Endodermal cell (in vitro differentiated cells): ENCODE data around the gene INHBB. TPM values are rescaled to one million over a fixed set of nuclear protein-coding genes. Genes with fewer than 3 reads are reported as not detected.

Source experiments
- DNase-seq: peaks from one replicate; pipeline ENCODE4 v3.0.0-alpha.2; 2017
- H3K27ac ChIP-seq: 2 replicates; pipeline ENCODE4 v1.5.1; 2013; ENCODE audit warnings: mild to moderate bottlenecking, low read depth, low read length, moderate library complexity
- H3K27me3 ChIP-seq: 2 replicates; pipeline ENCODE4 v1.6.1; 2013; ENCODE audit warnings: mild to moderate bottlenecking, low read length, moderate library complexity; ENCODE audit not compliant: insufficient read depth, control insufficient read depth, poor library complexity, severe bottlenecking
- H3K36me3 ChIP-seq: 2 replicates; pipeline ENCODE4 v1.7.0; 2013; ENCODE audit warnings: mild to moderate bottlenecking, low read length, moderate library complexity; ENCODE audit not compliant: control insufficient read depth, insufficient read depth
- H3K4me1 ChIP-seq: one replicate; pipeline ENCODE4 v1.7.0; 2013; ENCODE audit warnings: low read length; ENCODE audit not compliant: control insufficient read depth, insufficient read depth
- H3K4me3 ChIP-seq: 2 replicates; pipeline ENCODE4 v1.5.1; 2013; ENCODE audit warnings: mild to moderate bottlenecking, low read length, moderate library complexity
- H3K9ac ChIP-seq: 2 replicates; pipeline ENCODE4 v1.6.1; 2013; ENCODE audit warnings: mild to moderate bottlenecking, low read length, moderate library complexity; ENCODE audit not compliant: poor library complexity, severe bottlenecking; ENCODE audit errors: extremely low read depth
- H3K9me3 ChIP-seq: 2 replicates; pipeline ENCODE4 v1.6.1; 2013; ENCODE audit warnings: mild to moderate bottlenecking, low read length, moderate library complexity; ENCODE audit not compliant: control insufficient read depth
- H3K27ac Mint-ChIP-seq: 2 replicates; pipeline ENCODE4 v1.8.0; 2020; ENCODE audit warnings: mixed read lengths
- H3K27me3 Mint-ChIP-seq: 2 replicates; pipeline ENCODE4 v1.8.0; 2021; ENCODE audit warnings: mild to moderate bottlenecking, mixed read lengths; ENCODE audit not compliant: insufficient read depth
- H3K36me3 Mint-ChIP-seq: 2 replicates; pipeline ENCODE4 v1.8.0; 2020; ENCODE audit warnings: low read depth, mixed read lengths
- H3K4me1 Mint-ChIP-seq: 2 replicates; pipeline ENCODE4 v1.8.0; 2020; ENCODE audit warnings: mixed read lengths
- H3K4me3 Mint-ChIP-seq: 2 replicates; pipeline ENCODE4 v1.8.0; 2020; ENCODE audit warnings: mild to moderate bottlenecking, moderate library complexity, mixed read lengths
- H3K9me3 Mint-ChIP-seq: 2 replicates; pipeline ENCODE4 v1.8.0; 2020; ENCODE audit warnings: mild to moderate bottlenecking, mixed read lengths
- CTCF ChIP-seq: fragments of 200-600 bp; sonication (generic); conservative IDR thresholded peaks from 2 replicates; pipeline ENCODE4 v1.5.0; 2021; ENCODE audit warnings: antibody characterized with exemption, mild to moderate bottlenecking
- WGBS, 2 experiments: methylation state at CpG; one replicate each; pipeline versions ENCODE4 v1.1.5 to v1.1.7; 2013; ENCODE audit warnings: missing lambda C conversion rate in 2 of 2, mixed read lengths in 1 of 2; ENCODE audit not compliant: insufficient coverage in 1 of 2, insufficient read length in 1 of 2; 5-methylcytosine and 5-hydroxymethylcytosine counted together
- total RNA-seq, 2 donors: library from RNA; stranded (reverse); fragmentation: NEBNext Ultra II Directional in 1 of 2; extraction: Animal tissue kit (Norgen Biotek cat#: 25700) in 1 of 2; gene quantifications; 2 replicates in 1 of 2; 3 replicates in 1 of 2; pipeline ENCODE4 v1.2.1, GENCODE V29; 2021

Gene INHBB
- total RNA-seq, 2 donors from 2014 or later: not detected

GRCh38 chr2:120376679-120377640, 31.0 kb downstream of the INHBB start:
- 83 to 85% methylated on average over 13 to 19 of the region's 19 CpGs for WGBS, 2 experiments
- H3K27ac ChIP-seq: no peak overlapping the region
- no peak overlapping the region for H3K9ac ChIP-seq
- no peak overlapping the region for H3K4me3 ChIP-seq
- no peak overlapping the region for H3K4me3 Mint-ChIP-seq
- no peak for TF ChIP-seq CTCF
- peaks cover 6% of the 10 kb centered on the region for H3K4me1 Mint-ChIP-seq
- no peak overlapping the region for H3K27ac Mint-ChIP-seq
- no peak for DNase-seq
- no peaks in the 10 kb centered on the region for H3K9me3 ChIP-seq
- no peaks in the 10 kb centered on the region for H3K36me3 ChIP-seq
- peaks cover 24% of the 10 kb centered on the region for H3K27me3 Mint-ChIP-seq
- H3K36me3 Mint-ChIP-seq: no peaks in the 10 kb centered on the region
- no peaks in the 10 kb centered on the region for H3K4me1 ChIP-seq
- H3K9me3 Mint-ChIP-seq: no peaks in the 10 kb centered on the region
- peaks cover 4% of the 10 kb centered on the region for H3K27me3 ChIP-seq

- H3K4me1 ChIP-seq: no peaks in the 10 kb centered on the region
These were observed 32.7 kb downstream of the INHBB start for GRCh38 chr2:120378605-120379004.

More at GRCh38 chr2:120378605-120379004, 32.7 kb downstream of the INHBB start:
- no peak overlapping the region for H3K9ac ChIP-seq
- H3K27me3 ChIP-seq: no peaks in the 10 kb centered on the region
- Mint-ChIP-seq H3K36me3 (no peaks in the 10 kb centered on the region), H3K27me3 (peaks cover 25% of the 10 kb centered on the region), H3K27ac (no peak overlapping the region), H3K4me1 (peaks cover 3% of the 10 kb centered on the region), H3K4me3 (no peak overlapping the region), H3K9me3 (no peaks in the 10 kb centered on the region)
- H3K4me3 ChIP-seq: no peak overlapping the region
- no peaks in the 10 kb centered on the region for H3K36me3 ChIP-seq
- no peak overlapping the region for H3K27ac ChIP-seq
- no peak for DNase-seq
- TF ChIP-seq CTCF: no peak
- WGBS, 2 experiments: 83 to 89% methylated on average over 2 to 3 of the region's 3 CpGs
- H3K9me3 ChIP-seq: no peaks in the 10 kb centered on the region
